ENCODE data around the gene NTF4.
A peak's percentile ranks its signal among the peaks of the same experiment; 100 is the strongest.

Gene NTF4

GRCh38 chr19:49017041-49017665 is 47.5 kb downstream of the NTF4 start, which contains the start of gene LHB:
TSS of gene LHB (minus strand) at chr19:49017091. CDS start at chr19:49017081, 10 bp downstream.
- no peak for DNase-seq
- Mint-ChIP-seq H3K36me3 (ENCODE audit: low read depth) (peaks cover 23% of the 10 kb centered on the region), H3K9me3 (no peaks in the 10 kb centered on the region), H3K27ac (no peak within 1 kb of the TSS), H3K27me3 (ENCODE audit: low read depth, poor library complexity) (peaks cover 31% of the 10 kb centered on the region), H3K4me1 (peaks cover 28% of the 10 kb centered on the region), H3K4me3 (peak within 1 kb of the TSS; percentile 45)
- TF ChIP-seq CTCF (IDR thresholded peaks at IDR 0.05), result no peak

- H3K36me3 Mint-ChIP-seq (ENCODE audit: low read depth), result peaks cover 23% of the 10 kb centered on the region
- DNase-seq, result no peak
Observed at GRCh38 chr19:49016067-49016839, 48.4 kb downstream of the NTF4 start.

GRCh38 chr19:49014870-49015255 is 49.8 kb downstream of the NTF4 start:
- Mint-ChIP-seq H3K36me3 (ENCODE audit: low read depth) (peaks cover 34% of the 10 kb centered on the region), H3K27me3 (ENCODE audit: low read depth, poor library complexity) (peaks cover 21% of the 10 kb centered on the region), H3K4me3 (no peak overlapping the region), H3K27ac (no peak overlapping the region), H3K9me3 (no peaks in the 10 kb centered on the region), H3K4me1 (peaks cover 9% of the 10 kb centered on the region)
- DNase-seq, result no peak
- no peak for TF ChIP-seq CTCF (IDR thresholded peaks at IDR 0.05)

More at GRCh38 chr19:49016067-49016839, 48.4 kb downstream of the NTF4 start:
- Mint-ChIP-seq H3K4me1 (peaks cover 23% of the 10 kb centered on the region), H3K4me3 (no peak overlapping the region), H3K27ac (no peak overlapping the region), H3K9me3 (no peaks in the 10 kb centered on the region), H3K27me3 (ENCODE audit: low read depth, poor library complexity) (peaks cover 31% of the 10 kb centered on the region)
- no peak for TF ChIP-seq CTCF (IDR thresholded peaks at IDR 0.05)

- no peak overlapping the region for H3K27ac Mint-ChIP-seq
- H3K9me3 Mint-ChIP-seq, result no peaks in the 10 kb centered on the region
- peaks cover 20% of the 10 kb centered on the region for H3K27me3 Mint-ChIP-seq (ENCODE audit: low read depth, poor library complexity)
- DNase-seq, result no peak
- H3K4me3 Mint-ChIP-seq, result no peak overlapping the region
- peaks cover 5% of the 10 kb centered on the region for H3K4me1 Mint-ChIP-seq
- no peak for TF ChIP-seq CTCF (IDR thresholded peaks at IDR 0.05)
- H3K36me3 Mint-ChIP-seq (ENCODE audit: low read depth), result peaks cover 35% of the 10 kb centered on the region
Observed at GRCh38 chr19:49014123-49014869, 50.3 kb downstream of the NTF4 start.

- H3K9me3 Mint-ChIP-seq, result no peaks in the 10 kb centered on the region
- peaks cover 47% of the 10 kb centered on the region for H3K36me3 Mint-ChIP-seq (ENCODE audit: low read depth)
- no peaks in the 10 kb centered on the region for H3K4me1 Mint-ChIP-seq
- no peak overlapping the region for H3K4me3 Mint-ChIP-seq
- no peak for DNase-seq
- H3K27ac Mint-ChIP-seq, result no peak overlapping the region
- no peak for TF ChIP-seq CTCF (IDR thresholded peaks at IDR 0.05)
- peaks cover 3% of the 10 kb centered on the region for H3K27me3 Mint-ChIP-seq (ENCODE audit: low read depth, poor library complexity)
Observed at GRCh38 chr19:49011194-49011593, 53.4 kb downstream of the NTF4 start.

Measured in nephron progenitor cell (in vitro differentiated cells).